NT2/D1 (cell line): Measurements from ENCODE around the gene CNPY1.

Experiments
- DNase-seq: peaks from one replicate; pipeline ENCODE4 v3.0.0-alpha.2; 2011; ENCODE audit warnings: low read depth, low spot score
- H3K27me3 ChIP-seq: 2 replicates; pipeline ENCODE4 v1.6.0; 2011; ENCODE audit warnings: mild to moderate bottlenecking; ENCODE audit not compliant: insufficient read length, insufficient read depth
- H3K36me3 ChIP-seq: 2 replicates; pipeline ENCODE4 v1.6.1; 2011; ENCODE audit warnings: mild to moderate bottlenecking, low read length, mixed read lengths; ENCODE audit not compliant: insufficient read depth, insufficient read length
- H3K4me1 ChIP-seq: 2 replicates; pipeline ENCODE4 v1.5.1; 2011; ENCODE audit not compliant: insufficient read depth, insufficient read length
- H3K4me3 ChIP-seq: 2 replicates; pipeline ENCODE4 v1.5.1; 2011; ENCODE audit warnings: low read depth; ENCODE audit not compliant: insufficient read length
- H3K9ac ChIP-seq: 2 replicates; pipeline ENCODE4 v1.6.0; 2011; ENCODE audit warnings: low read depth; ENCODE audit not compliant: insufficient read length
- H3K9me3 ChIP-seq: 2 replicates; pipeline ENCODE4 v1.5.1; 2011; ENCODE audit warnings: mild to moderate bottlenecking, low read length; ENCODE audit not compliant: insufficient read depth
- SUZ12 ChIP-seq: IDR thresholded peaks from 2 replicates; pipeline ENCODE4 v1.6.1; 2011; ENCODE audit not compliant: insufficient read length, insufficient read depth; ENCODE audit errors: extremely low read depth
- YY1 ChIP-seq: IDR thresholded peaks from 2 replicates; pipeline ENCODE4 v1.6.1; 2011; ENCODE audit not compliant: insufficient read length, insufficient read depth
- ZNF274 ChIP-seq: IDR thresholded peaks from 2 replicates; pipeline ENCODE4 v1.6.1; 2011; ENCODE audit warnings: mild to moderate bottlenecking, low read depth, low read length

The CNPY1 gene

GRCh38 chr7:155570171-155570958, 24.0 kb upstream of the CNPY1 start:
- H3K4me1 ChIP-seq, result peaks cover 6% of the 10 kb centered on the region
- no peaks in the 10 kb centered on the region for H3K27me3 ChIP-seq
- H3K9ac ChIP-seq, result no peak overlapping the region
- no peak for DNase-seq
- no peak overlapping the region for H3K4me3 ChIP-seq
- H3K36me3 ChIP-seq, result no peaks in the 10 kb centered on the region
- no peak for TF ChIP-seq YY1
- no peak for TF ChIP-seq SUZ12
- TF ChIP-seq ZNF274, result no peak
- no peaks in the 10 kb centered on the region for H3K9me3 ChIP-seq

DNA sequence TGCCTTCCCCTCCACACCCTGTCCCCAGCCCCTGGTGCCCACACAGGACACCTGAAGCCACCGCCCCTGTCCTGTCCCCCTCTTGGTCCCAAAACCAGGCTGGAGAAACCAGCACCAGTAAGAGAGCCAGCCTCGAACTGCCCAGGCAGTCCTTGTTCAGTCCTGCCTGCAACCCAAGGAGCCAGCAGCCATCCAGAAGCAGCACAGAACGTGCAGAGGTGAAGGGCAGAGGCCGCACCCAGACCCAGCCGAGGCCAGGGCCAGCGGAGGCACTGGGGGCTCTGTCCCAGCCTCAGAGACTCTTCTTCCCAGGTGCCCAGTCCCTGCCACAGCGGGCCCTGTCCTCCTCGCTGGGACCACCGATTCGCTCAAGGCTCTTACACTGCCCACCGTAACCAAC, 23.3 kb upstream of the CNPY1 start:
- H3K4me1 ChIP-seq, result peaks cover 6% of the 10 kb centered on the region
- no peaks in the 10 kb centered on the region for H3K36me3 ChIP-seq
- TF ChIP-seq SUZ12, result no peak
- DNase-seq, result no peak
- no peak overlapping the region for H3K9ac ChIP-seq
- no peaks in the 10 kb centered on the region for H3K9me3 ChIP-seq
- H3K4me3 ChIP-seq, result no peak overlapping the region
- H3K27me3 ChIP-seq, result no peaks in the 10 kb centered on the region

- Histone ChIP-seq H3K27me3 (peaks cover 2% of the 10 kb centered on the region), H3K36me3 (no peaks in the 10 kb centered on the region), H3K4me1 (peaks cover 6% of the 10 kb centered on the region), H3K9me3 (no peaks in the 10 kb centered on the region), H3K9ac (no peak overlapping the region), H3K4me3 (no peak overlapping the region)
- TF ChIP-seq YY1 (no peak), SUZ12 (no peak), ZNF274 (no peak)
- no peak for DNase-seq
Measured at GRCh38 chr7:155568842-155569494, 22.6 kb upstream of the CNPY1 start.

DNA sequence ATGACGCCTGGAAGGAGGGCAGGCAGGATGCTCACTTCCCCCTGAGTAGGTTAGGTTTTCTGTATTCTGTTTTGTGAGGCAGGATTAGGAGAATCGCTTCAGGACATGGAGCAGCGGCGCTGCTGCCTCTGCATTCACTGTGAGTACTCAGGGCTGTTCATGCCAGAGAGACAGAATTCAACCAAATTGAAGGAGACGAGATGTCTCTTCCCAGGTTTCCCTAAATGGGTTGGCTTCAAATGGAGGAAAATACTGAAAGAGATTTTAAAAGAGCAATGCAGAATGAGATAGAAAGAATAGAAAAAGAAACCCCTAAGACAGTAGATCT, 21.9 kb upstream of the CNPY1 start:
- H3K27me3 ChIP-seq, result peaks cover 2% of the 10 kb centered on the region
- no peaks in the 10 kb centered on the region for H3K36me3 ChIP-seq
- H3K4me1 ChIP-seq, result peaks cover 6% of the 10 kb centered on the region
- TF ChIP-seq YY1 (no peak), SUZ12 (no peak), ZNF274 (no peak)
- H3K9ac ChIP-seq, result no peak overlapping the region
- no peak for DNase-seq
- H3K9me3 ChIP-seq, result no peaks in the 10 kb centered on the region
- no peak overlapping the region for H3K4me3 ChIP-seq

GRCh38 chr7:155567646-155568332, 21.4 kb upstream of the CNPY1 start:
- no peak for TF ChIP-seq SUZ12
- TF ChIP-seq ZNF274, result no peak
- TF ChIP-seq YY1, result no peak
- peaks cover 6% of the 10 kb centered on the region for H3K4me1 ChIP-seq
- peaks cover 2% of the 10 kb centered on the region for H3K27me3 ChIP-seq
- no peaks in the 10 kb centered on the region for H3K36me3 ChIP-seq
- no peak overlapping the region for H3K4me3 ChIP-seq
- no peak overlapping the region for H3K9ac ChIP-seq
- DNase-seq, result no peak
- H3K9me3 ChIP-seq, result no peaks in the 10 kb centered on the region

DNA sequence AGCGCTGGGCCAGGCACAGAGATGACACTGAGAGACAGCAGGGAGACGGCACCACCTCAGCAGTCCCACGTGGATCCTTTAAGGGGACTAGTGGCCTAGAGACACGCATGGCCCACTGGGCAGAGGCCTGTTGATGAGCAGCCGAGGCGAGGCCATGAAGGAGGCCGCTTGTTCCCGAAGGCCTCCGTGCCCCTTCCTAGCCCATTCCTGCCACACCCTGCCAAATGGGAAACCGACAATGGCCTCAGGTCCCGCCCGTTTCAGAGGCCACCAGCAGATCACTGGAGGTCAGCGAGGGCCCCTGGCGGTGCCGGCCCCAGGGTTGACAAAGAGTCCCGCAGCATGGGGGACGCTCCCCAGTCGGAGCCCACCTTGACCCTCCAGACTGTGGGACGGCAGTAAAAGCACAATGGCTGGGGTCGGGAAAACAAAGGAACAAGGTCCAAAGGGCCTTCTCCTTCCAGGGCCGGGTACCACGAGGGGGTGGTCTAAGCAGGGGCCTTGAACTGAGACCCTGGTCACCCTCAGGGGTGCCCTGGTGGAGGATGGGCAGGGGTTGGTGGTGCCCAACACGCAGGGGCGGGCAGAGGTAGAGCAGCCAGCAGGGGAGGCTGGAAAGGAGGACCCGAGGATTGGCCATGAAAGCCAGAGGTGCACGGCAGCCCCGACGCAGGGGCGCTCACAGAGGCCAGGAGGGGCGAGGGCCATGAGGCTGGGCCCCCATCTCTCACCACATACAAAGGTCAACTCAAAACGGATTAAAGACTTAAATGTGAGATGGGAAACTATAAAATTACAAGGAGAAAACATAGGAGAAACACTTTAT, 19.9 kb upstream of the CNPY1 start:
- DNase-seq, result no peak
- H3K4me3 ChIP-seq, result no peak overlapping the region
- H3K9me3 ChIP-seq, result no peaks in the 10 kb centered on the region
- H3K27me3 ChIP-seq, result peaks cover 2% of the 10 kb centered on the region
- H3K36me3 ChIP-seq, result no peaks in the 10 kb centered on the region
- H3K9ac ChIP-seq, result no peak overlapping the region
- TF ChIP-seq ZNF274 (no peak), SUZ12 (no peak), YY1 (no peak)
- H3K4me1 ChIP-seq, result peaks cover 6% of the 10 kb centered on the region
